Fibroblast of the aortic adventitia (primary cell): Measurements from ENCODE around the gene METTL27. TPM values are rescaled to one million over a fixed set of nuclear protein-coding genes. Genes with fewer than 3 reads are reported as not detected.

ENCODE experiments used
- DNase-seq: peaks from one replicate; pipeline ENCODE4 v3.0.0-alpha.2; 2010; ENCODE audit warnings: low read depth
- H3K4me3 ChIP-seq: 2 replicates; pipeline ENCODE4 v1.5.1; 2011; ENCODE audit warnings: low read depth, mild to moderate bottlenecking, control low read depth, low read length, moderate library complexity
- CTCF ChIP-seq: IDR thresholded peaks from 2 replicates; pipeline ENCODE4 v1.5.1; 2011; ENCODE audit warnings: mild to moderate bottlenecking, low read length, control low read depth, inconsistent platforms; ENCODE audit not compliant: insufficient read depth
- total RNA-seq: library from RNA; depleted of rRNA; stranded (reverse); fragments of >200 nt; gene quantifications from 2 replicates; pipeline ENCODE4 v1.2.3, GENCODE V29; 2012; ENCODE audit warnings: low replicate concordance

The METTL27 gene
- total RNA-seq, 1 donor, result 6.1 TPM

GRCh38 chr7:73834626-73835191 is 7.6 kb downstream of the METTL27 start:
- no peak for TF ChIP-seq CTCF
- no peak for DNase-seq
- H3K4me3 ChIP-seq, result no peak overlapping the region

- H3K4me3 ChIP-seq, result no peak overlapping the region
- no peak for TF ChIP-seq CTCF
- no peak for DNase-seq
Measured at GRCh38 chr7:73833251-73833919, 8.9 kb downstream of the METTL27 start.

GRCh38 chr7:73832806-73833205 is 9.5 kb downstream of the METTL27 start:
- DNase-seq, result no peak
- TF ChIP-seq CTCF, result no peak
- H3K4me3 ChIP-seq, result no peak overlapping the region

- TF ChIP-seq CTCF, result no peak
- H3K4me3 ChIP-seq, result no peak overlapping the region
- no peak for DNase-seq
Measured at GRCh38 chr7:73831834-73832651, 10.3 kb downstream of the METTL27 start.

GRCh38 chr7:73831584-73831833 is 10.8 kb downstream of the METTL27 start:
- no peak for TF ChIP-seq CTCF
- no peak for DNase-seq
- no peak overlapping the region for H3K4me3 ChIP-seq

GRCh38 chr7:73830681-73831583 is 11.4 kb downstream of the METTL27 start, which contains the start of gene CLDN4:
Gene CLDN4, plus strand, starts transcription at chr7:73830996. Its CDS starts 206 bp downstream, at chr7:73831202.
- TF ChIP-seq CTCF, result no peak
- DNase-seq, result no peak
- no peak within 1 kb of the TSS for H3K4me3 ChIP-seq
